GM10248 (cell line): ENCODE results near the gene KAT2B.

Experiments
- CTCF ChIA-PET: fragments of 300-600 bp; sonication (Branson Sonifier 250); formaldehyde crosslinking; extraction: SDS; loops from one replicate; lab custom pipeline; 2021; ENCODE audit warnings: antibody characterized with exemption; lab: Yijun Ruan, JAX
- POLR2A ChIA-PET: fragments of 350-650 bp; sonication (Branson Sonifier 250); formaldehyde crosslinking; extraction: SDS; loops from one replicate; lab custom pipeline; 2020; ENCODE audit warnings: antibody characterized with exemption; lab: Yijun Ruan, JAX
- DNase-seq: peaks from one replicate; pipeline ENCODE4 v3.0.0; 2012; ENCODE audit errors: extremely low spot score
- TF ChIP-seq, protein P1 (sequence below): IDR thresholded peaks from 2 replicates; pipeline ENCODE4 v1.5.1; 2012; ENCODE audit warnings: mild to moderate bottlenecking, low read depth; ENCODE audit errors: extremely low read depth, missing control alignments, control extremely low read depth

KAT2B gene

DNA sequence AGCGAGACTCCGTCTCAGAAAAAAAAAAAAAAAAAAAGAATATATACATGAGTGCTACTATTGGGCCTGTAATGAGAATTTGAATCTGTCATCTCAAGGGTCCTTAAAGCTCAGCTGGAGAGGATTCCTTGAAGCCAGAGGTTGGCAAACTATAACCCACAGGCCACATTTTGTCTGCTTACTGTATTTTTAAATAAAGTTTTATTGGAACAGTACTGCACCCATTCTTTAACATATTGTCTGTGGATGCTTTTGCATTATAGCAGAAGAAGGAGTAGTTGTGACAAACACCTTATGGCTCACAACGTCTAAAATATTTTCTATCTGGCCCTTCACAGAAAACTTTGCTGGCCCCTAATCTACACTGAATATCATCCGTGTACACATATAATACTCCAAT, 85.0 kb downstream of the KAT2B start:
- no peak for DNase-seq
- ChIA-PET POLR2A (interaction anchor here (0.6 kb wide), 1 partner anchor 61 kb away, joined by 5 read pairs; no protein-coding TSS in a partner anchor), CTCF (interaction anchor here (1.4 kb wide), 1 partner anchor 24 kb away, joined by 3 read pairs; no protein-coding TSS in a partner anchor)
- TF ChIP-seq, protein P1, sequence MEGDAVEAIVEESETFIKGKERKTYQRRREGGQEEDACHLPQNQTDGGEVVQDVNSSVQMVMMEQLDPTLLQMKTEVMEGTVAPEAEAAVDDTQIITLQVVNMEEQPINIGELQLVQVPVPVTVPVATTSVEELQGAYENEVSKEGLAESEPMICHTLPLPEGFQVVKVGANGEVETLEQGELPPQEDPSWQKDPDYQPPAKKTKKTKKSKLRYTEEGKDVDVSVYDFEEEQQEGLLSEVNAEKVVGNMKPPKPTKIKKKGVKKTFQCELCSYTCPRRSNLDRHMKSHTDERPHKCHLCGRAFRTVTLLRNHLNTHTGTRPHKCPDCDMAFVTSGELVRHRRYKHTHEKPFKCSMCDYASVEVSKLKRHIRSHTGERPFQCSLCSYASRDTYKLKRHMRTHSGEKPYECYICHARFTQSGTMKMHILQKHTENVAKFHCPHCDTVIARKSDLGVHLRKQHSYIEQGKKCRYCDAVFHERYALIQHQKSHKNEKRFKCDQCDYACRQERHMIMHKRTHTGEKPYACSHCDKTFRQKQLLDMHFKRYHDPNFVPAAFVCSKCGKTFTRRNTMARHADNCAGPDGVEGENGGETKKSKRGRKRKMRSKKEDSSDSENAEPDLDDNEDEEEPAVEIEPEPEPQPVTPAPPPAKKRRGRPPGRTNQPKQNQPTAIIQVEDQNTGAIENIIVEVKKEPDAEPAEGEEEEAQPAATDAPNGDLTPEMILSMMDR: no peak

DNA sequence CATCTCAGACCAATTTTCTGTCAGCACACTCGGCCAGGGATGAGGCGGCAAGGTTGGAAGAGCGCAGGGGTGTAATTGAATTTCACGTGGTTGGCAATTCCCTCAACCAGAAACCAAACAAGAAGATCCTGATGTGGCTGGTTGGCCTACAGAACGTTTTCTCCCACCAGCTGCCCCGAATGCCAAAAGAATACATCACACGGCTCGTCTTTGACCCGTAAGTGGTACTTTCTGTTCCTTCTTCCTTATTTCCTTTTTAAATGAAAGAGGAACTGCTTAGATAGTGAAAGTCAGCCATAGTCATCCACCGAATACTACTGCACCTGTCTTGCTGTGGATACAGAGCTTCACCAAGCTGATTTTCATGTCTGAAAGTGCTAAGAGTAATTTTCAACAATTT, 85.7 kb downstream of the KAT2B start:
- ChIA-PET POLR2A (no interaction called here), CTCF (interaction anchor here (1.4 kb wide), 1 partner anchor 23 kb away, joined by 3 read pairs; no protein-coding TSS in a partner anchor)
- TF ChIP-seq, protein P1: no peak
- peak; percentile 82 for DNase-seq

DNA sequence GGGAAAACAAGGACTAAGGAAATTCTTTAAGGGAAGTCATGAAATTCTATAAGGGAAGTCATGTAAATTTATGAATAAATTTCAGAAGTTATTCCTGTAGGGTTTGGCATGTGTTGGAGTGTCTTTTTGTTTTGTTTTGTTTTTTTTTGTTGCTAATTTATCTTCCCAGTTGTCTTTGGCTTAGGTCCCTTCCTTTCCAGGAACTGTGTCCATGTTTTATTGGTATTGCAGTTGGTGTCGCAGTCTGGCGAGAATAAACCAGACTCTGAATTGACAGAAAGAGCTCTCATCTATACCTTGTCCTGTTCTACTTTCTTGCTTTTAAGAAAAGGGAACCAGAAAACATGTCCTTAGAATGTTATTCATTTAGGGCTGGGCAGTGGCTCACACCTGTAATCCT, 88.1 kb downstream of the KAT2B start:
- ChIA-PET POLR2A (no interaction called here), CTCF (no interaction called here)
- DNase-seq: no peak
- TF ChIP-seq, protein P1: no peak

DNA sequence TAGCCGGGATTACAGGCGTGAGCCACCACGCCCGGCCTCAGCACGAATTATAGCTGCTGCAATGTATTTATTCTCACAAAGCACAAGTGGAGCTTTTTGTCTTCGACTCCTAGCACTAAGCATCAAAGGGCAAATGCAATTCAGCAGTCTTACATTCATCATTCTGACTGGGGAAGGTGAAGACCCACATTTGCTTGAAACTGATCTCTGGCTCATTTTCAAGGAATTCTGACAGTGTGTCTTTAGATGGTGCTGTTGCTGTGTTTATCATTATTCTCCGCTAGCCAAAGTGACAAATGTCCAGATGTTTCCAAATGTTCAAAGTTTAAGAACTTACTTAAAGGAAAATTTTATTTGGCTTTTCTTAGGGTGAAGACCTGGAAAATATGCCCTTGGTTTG, 89.9 kb downstream of the KAT2B start:
- CTCF ChIA-PET: interaction anchor here (1.2 to 1.7 kb wide), 4 partner anchors 9 to 96 kb away, joined by 3 to 6 read pairs (median 4); no protein-coding TSS in a partner anchor

DNA sequence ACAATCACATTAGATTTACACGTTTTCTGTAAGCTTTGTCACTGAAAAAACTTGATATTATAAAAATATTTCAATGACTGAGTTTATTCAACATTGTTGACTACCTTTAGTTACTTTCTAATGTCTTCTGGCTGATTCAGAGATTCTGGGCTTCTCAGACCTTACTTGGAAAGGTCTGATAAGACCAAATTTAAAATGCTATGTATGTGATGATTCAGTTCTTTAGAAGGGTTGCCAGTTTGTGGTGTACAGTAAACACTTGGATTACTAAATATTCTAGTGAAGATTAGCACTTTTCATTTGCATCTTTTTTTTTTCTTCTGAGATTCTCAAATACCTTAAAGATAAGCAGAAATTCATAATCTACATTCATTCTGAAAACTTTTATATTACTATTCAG, 96.0 kb downstream of the KAT2B start:
- no peak for DNase-seq
- TF ChIP-seq, protein P1: no peak
- CTCF ChIA-PET: interaction anchor here (0.7 kb wide), 1 partner anchor 26 kb away, joined by 3 read pairs; no protein-coding TSS in a partner anchor
- POLR2A ChIA-PET: no interaction called here

More for the DNA sequence above, 89.9 kb downstream of the KAT2B start:
- TF ChIP-seq, protein P1: no peak
- DNase-seq: no peak
- POLR2A ChIA-PET: no interaction called here

DNA sequence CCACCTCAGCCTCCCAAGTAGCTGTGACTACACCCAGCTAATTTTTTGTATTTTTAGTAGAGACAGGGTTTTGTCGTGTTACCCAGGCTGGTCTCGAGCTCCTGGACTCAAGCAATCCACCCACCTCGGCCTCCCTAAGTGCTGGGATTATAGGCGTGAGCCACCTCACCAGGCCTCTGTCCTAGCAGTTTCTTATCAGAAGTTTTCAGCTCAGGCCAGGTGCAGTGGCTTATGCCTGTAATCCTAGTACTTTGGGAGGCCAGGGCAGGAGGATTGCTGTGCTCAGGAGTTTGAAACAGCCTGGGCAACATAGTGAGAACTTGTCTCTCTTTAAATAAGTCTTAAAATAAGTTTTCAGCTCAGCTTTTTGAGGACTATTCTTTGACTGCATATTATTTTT, 97.4 kb downstream of the KAT2B start:
- ChIA-PET POLR2A (no interaction called here), CTCF (interaction anchor here (0.8 to 1.0 kb wide), 3 partner anchors 10 to 16 kb away, joined by 3 read pairs; no protein-coding TSS in a partner anchor)
- TF ChIP-seq, protein P1: no peak
- no peak for DNase-seq
